ENCODE results near the gene CLEC11A.

DNA sequence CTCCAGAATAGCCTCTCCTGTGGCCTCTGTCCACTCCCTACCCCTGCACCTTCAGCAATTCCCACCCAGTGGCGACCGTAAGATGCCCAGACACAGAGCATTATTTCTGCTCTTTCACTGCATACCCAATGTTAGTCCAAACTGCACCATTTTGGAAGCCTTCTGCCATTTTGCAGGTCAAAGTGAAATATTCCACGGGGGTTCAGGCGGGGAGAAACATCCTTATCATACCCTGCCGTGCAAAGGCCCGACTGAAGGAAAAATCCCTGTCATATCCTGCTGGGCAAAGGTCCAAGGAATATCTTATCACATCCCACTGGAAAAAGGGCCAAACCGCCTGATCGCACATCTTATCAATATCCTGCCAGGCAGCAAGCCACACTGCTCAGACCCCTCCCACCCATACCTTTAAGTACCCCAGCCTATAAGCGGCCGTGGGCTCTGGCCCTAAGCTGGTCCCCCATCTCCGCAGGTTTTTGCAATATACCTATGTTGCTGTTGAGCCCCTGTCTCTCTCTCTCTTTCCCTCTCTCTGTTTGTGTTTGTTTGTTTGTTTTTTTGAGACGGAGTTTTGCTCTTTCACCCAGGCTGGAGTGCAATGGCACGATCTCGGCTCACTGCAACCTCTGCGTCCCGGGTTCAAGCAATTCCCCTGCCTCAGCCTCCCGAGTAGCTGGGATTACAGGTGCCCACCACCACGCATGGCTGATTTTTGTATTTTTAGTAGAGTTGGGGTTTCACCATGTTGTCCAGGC is 18.2 kb downstream of the CLEC11A start:
- TF ChIP-seq, protein P1, sequence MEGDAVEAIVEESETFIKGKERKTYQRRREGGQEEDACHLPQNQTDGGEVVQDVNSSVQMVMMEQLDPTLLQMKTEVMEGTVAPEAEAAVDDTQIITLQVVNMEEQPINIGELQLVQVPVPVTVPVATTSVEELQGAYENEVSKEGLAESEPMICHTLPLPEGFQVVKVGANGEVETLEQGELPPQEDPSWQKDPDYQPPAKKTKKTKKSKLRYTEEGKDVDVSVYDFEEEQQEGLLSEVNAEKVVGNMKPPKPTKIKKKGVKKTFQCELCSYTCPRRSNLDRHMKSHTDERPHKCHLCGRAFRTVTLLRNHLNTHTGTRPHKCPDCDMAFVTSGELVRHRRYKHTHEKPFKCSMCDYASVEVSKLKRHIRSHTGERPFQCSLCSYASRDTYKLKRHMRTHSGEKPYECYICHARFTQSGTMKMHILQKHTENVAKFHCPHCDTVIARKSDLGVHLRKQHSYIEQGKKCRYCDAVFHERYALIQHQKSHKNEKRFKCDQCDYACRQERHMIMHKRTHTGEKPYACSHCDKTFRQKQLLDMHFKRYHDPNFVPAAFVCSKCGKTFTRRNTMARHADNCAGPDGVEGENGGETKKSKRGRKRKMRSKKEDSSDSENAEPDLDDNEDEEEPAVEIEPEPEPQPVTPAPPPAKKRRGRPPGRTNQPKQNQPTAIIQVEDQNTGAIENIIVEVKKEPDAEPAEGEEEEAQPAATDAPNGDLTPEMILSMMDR (conservative IDR thresholded peaks at IDR 0.05; ENCODE audit: low read length): no peak
- TF ChIP-seq EZH2phosphoT487 (IDR thresholded peaks at IDR 0.05; ENCODE audit: borderline replicate concordance, low read depth, low read length): no peak

Data from OCI-LY7 (cell line).